WI38 (cell line): ENCODE measurements around the gene STX10.

Source experiments
- H3K4me3 ChIP-seq: 2 replicates; pipeline ENCODE4 v1.5.1; 2011; ENCODE audit warnings: low read depth, mild to moderate bottlenecking, control low read depth, low read length
- CTCF ChIP-seq: IDR thresholded peaks from 2 replicates; pipeline ENCODE4 v1.5.1; 2012; ENCODE audit warnings: low read depth, mild to moderate bottlenecking, control low read depth, low read length

STX10 gene

DNA sequence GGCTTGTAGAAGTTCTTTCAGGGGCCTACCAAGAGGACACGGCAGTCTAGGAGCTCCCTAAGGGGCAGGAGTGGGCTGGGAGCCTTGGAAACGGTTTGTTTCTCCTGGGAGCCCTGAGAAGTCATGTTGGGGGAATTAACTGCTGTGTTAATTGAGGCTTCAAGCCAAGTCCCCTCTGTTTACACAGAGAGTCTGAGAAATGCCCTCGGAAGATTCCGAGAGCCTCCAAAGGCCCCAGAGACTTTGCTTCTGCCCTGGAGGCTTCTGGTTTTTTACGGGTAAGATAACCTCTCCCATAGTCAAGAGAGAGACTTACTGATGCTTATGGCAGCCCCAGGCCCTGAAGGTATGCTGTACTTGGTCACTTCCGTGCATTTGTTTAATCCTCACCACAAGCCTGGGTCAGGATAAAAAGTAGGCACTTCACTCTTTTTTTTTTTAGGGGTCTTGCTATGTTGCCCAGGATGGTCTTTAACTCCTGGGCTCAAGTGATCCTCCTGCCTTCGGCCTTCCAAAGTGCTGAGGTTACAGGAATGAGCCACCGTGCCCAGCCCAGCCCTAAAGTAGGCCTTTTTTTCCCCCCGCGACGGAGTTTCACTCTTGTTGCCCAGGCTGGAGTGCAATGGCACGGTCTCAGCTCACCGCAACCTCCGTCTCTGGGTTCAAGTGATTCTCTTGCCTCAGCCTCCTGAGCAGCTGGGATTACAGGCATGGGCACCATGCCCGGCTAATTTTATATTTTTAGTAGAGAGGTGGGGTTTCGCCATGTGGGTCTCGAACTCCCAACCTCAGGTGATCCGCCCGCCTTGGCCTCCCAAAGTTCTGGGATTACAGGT is 15.2 kb upstream of the STX10 start:
- H3K4me3 ChIP-seq, result no peak overlapping the region
- no peak for TF ChIP-seq CTCF

DNA sequence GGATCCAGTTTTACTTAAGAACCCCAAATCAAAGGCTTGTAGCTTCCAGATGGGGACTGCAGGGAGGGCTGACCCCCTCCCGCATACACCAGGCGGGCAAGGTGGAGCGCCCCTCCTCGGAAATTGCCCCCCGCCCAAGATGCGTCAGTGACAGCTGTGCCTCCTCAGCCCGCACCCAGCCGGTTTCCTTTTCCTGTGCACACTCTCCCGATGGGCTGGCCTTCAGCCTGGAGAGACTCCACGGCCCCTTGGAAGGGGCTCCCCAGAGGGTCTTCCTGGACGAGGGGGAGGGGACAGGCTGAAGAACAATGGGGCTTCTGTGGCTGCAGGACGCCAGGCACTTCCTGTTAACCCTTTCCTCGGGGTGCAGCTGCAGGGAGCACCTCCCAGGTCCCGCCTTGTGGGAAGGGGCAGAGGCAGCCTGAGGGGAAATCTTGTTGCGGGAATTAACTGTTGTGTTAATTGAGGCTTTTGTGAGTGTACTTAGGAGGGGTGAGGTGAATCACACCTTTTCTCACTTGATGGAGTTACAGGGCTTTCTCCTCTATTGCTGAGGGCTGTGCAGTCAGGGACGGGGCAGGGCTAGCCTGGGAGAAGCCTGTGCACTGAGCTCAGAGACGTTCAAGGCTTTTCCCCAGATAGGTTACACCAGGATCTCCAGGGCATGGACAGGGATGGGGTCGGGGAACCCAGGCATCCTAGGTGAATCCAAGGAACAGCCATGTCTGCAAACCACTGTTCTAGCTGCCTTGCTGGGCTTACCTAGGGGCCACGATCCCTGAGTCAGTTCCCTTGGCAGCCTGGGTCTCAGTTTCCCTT is 14.4 kb upstream of the STX10 start:
- peak overlapping the region; percentile 27 for H3K4me3 ChIP-seq
- no peak for TF ChIP-seq CTCF

- peak overlapping the region; percentile 44 for H3K4me3 ChIP-seq
Observed at GRCh38 chr19:13163609-13164342, 13.6 kb upstream of the STX10 start.

DNA sequence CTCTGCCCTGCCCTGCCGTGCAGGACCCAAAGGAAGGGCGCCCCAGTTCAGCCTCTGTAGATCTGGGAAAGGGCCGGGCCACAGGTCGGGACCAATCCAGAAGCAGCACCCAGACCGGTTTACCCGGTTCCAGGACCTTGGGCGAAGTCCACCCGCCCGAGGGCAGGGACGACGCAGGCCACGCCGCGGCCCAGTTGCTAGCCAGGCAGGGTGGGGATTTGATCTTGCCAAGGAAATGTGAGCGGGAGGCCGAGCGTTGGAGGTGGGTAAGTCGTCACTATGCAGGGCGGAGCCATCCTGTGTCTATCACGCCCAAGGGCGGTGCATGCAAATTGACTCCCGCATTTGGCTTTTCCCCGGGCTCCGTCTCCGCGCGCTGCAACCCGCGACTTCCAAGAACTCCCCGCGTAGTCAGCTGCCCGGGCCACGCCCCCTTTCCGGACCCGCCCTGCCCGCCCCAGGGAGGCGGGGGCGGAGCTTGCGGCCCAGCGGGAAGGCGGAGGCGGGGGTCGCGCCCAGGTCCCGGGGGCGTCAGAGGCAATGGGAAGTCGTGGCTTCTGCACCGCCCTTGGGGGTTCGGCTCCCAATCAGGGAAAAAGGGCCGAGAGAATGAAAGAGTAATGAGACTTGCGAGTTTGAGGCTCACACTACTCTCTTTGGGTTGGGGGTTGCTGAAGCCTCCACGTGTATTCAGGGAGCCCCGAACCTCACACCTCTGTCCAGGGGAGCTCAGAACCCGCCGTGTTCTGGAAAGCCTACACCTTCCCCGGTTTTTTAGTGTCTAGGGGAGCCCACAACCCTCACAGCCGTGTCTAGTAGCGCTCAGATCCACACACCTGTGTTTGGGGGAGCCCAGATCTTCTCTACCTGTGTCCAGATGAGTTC is 12.8 kb upstream of the STX10 start:
- no peak for TF ChIP-seq CTCF
- peak overlapping the region; percentile 44 for H3K4me3 ChIP-seq

More at GRCh38 chr19:13163609-13164342, 13.6 kb upstream of the STX10 start:
- TF ChIP-seq CTCF, result no peak

DNA sequence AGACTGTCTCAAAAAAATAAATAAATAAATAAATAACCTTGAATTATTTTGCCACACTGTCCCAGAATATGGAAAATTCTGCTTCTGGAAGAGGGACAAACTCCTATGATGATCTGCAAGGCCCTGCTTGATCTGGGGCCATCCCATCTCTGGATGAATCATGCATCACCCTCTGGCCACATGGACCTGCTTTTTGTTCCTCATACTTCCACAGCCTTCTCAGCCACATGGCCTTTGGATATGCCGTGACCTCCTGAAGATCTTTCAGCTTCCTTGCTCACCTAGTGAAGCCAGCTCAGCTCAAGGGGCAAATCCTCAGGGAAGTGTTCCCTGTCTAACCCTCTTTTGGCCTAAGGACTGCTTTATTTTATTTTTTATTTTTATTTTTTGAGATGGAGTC is 10.4 kb upstream of the STX10 start:
- no peak overlapping the region for H3K4me3 ChIP-seq
- no peak for TF ChIP-seq CTCF

DNA sequence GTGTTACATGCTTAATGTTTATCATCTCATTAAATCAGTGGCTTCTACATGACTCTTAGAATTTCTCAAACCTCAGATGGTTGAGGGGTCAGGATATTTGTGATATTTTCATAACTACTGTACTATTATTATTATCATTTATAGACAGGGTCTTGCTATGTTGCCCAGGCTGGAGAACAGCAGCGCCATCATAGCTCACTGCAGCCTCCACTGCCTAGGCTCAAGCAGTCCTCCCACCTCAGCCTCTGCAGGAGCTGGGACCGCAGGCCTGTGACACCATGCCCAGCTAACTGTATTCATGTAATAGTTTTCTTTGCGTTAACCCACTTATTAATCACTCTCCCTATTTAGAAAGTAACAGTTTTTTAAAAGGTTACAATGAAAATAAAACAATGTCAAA is 9.5 kb upstream of the STX10 start:
- no peak overlapping the region for H3K4me3 ChIP-seq
- no peak for TF ChIP-seq CTCF
